Astrocyte of the hippocampus (primary cell): ENCODE data around the gene CTRB1.

Experiments
- DNase-seq: peaks from one replicate; pipeline ENCODE4 v3.0.0; 2011; ENCODE audit warnings: low read depth, low spot score

CTRB1 gene

DNA sequence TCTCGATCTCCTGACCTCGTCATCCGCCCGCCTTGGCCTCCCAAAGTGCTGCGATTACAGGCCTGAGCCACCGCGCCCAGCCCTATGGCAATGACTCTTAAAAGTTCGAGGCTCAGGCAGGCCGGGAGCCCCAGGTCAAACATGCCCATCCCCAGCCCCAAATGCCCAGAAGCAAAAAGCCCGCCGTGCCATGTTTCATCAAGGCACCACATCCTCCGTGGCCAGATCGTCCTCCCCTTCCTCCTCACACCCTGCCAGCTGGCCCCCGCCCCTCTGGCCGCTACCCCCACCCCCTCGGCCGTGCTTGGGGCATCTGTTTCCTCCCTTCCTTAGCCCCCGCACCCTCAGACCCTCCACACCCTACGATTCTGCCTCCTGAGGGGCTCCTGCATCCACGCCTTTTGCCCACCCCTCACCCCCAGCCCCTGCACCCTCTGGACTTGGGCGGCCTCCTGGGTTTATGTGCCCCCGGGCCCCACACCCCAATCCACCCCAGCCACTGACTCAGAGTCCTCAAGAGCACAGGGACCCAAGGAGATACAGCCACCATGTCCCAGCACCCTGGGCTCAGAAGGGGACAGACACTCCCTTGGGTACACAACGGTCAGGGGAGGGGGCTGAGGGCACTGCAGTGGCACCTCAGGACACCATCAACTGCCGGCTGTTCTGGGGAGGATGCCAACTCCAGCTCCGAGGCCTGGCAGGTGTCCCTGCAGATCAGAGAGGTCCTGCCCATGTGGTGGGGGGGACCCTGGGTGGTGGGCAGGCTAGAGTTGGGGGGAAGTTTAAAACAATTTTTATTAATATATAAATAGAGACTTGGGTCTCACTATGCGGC is 7.1 kb downstream of the CTRB1 start:
- DNase-seq: no peak

DNA sequence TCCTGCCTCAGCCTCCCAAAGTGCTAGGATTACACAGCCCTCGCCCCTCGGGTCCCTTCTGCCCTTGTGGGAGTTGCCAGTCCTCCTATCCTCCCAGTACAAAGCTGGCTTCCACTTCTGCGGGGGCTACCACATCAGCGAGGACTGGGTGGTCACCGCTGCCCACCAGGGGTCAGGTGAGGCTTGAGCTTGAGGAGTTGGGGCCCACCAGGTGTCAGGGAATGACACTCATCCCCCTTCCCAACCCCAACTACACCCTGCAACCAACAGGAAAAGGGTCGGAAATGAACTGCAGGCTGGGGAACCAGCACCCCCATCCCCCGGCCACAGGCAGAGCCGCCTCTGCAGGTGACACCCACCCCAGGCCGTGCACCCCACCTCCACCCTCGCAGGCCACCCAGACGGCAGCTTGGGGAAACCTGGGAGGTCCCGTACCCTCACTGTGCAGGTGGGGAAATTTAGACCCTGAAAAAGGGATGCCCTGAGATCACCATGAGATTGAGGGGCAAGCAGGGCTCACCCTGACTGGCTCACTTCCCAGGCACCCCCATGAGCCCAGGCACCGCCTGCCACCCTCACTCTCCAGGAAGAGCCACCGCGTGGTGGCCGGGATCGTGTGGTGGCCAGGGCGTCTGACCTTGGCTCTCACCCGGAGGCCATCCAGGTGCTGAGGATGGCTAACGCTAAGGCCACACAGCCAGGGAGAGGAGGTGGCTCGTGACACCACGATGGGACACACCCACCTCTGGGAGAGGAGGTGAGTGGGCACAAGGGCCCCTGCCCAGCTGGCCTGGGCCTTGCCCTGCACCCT is 8.0 kb downstream of the CTRB1 start:
- DNase-seq: no peak

- peak; percentile 8 for DNase-seq
Observed at GRCh38 chr16:75227361-75228142, 8.8 kb downstream of the CTRB1 start.

DNA sequence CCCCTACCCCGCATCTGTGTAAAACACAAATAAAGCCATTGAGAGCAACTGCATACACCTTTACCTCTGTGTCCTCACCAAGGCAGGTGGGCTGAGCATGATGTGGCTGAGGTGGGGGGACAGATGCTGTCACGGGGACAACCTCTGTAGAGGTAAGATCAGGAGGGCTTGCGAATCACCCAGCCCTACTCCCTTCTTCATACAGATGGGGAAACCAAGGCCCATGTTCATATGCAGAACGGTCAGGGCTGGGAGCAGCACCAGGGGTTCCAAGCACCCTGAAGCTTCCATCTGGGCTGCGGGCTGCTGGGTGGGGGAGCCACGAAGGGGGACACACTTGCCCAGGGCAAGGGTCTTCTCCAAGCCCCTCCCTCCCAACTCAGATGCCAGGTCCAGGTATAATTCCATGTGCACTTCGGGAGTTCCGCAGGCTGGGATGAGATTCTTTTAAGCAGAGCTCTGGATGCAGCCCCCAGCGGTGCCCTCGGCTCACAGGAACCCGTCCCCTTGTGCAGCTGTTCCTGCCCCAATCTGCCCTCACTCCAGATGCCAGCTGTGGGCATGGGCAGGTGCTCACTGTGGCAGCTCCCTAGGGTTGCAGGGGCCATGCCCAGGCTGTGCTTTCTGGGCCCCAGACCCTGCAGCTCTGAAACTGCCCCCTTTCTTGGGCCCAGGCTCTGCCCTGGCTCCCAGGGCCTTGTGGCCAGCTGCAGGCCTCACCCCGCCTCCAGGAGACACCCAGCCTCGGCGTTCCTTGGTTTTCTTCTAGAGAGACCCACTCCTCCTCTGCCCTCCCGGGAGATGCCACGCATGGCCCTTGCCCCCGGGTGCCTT is 9.6 kb downstream of the CTRB1 start:
- DNase-seq: no peak

- no peak for DNase-seq
Observed at GRCh38 chr16:75229172-75230031, 10.6 kb downstream of the CTRB1 start.

- no peak for DNase-seq
Observed at GRCh38 chr16:75230471-75231110, 11.8 kb downstream of the CTRB1 start.

GRCh38 chr16:75231570-75231969 is 12.8 kb downstream of the CTRB1 start:
- DNase-seq: no peak

- DNase-seq: no peak
Observed at GRCh38 chr16:75233611-75233938, 14.8 kb downstream of the CTRB1 start.

DNA sequence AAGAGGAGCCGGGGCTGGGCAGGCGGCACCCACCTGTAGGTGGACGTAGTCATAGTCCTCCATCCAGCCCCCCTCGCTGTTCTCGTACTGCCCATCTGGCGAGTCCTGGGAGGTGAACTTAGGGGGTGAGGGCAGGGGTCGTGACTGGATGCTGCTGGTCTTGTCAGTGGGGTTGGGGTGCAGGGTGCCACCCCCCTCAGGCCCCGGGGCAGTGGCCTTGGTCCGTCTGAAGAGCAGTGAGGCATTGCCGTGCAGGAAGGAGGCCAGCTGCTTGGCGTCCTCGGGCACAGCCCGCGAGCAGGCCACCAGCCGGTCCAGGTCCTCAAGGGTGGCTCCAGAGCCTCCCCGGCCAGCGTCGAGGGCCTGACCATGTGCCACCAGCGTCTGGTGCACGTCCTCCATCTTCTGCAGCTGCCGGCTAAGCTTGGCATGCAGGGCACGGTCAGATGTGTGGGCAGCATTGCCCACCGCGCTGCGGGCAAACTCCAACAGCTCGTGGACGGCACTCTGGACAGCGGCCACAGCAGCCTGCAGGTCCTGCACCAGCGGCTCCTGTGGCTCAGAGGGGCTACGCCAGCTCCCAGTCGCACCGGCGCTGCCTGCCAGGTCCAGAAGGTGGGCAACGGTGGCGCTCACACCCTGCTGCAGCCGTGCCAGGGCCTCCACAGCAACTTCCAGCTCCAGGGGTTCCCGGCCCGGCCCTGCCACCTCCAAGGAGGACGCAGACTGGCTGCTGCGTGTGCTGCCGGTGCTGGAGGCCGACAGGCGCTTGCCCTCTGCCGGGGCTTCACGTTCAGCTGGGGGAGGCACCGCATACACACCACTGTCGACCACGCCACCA is 16.3 kb downstream of the CTRB1 start:
- no peak for DNase-seq

- no peak for DNase-seq
Observed at GRCh38 chr16:75235721-75236193, 17.0 kb downstream of the CTRB1 start.

DNA sequence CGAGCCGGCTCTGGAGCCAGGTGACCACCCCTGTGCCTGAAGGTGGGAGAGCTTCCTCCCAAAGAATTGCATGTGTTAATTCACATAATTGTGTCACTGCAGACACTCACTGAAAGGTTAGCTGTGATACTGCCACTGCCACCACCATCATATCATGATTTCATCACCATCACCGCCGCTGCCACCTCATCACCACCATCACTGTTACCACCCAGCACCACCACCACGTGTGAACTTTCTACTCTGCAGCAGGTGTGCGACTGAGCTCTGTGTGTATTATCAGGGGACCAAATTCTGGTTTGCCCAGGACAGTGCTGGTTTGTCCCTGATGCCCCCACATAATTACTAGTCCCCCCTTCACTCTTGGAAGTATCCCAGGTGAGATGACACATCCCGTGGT is 17.4 kb downstream of the CTRB1 start:
- no peak for DNase-seq

- peak; percentile 4 for DNase-seq
Observed at GRCh38 chr16:75236736-75237397, 18.1 kb downstream of the CTRB1 start.

DNA sequence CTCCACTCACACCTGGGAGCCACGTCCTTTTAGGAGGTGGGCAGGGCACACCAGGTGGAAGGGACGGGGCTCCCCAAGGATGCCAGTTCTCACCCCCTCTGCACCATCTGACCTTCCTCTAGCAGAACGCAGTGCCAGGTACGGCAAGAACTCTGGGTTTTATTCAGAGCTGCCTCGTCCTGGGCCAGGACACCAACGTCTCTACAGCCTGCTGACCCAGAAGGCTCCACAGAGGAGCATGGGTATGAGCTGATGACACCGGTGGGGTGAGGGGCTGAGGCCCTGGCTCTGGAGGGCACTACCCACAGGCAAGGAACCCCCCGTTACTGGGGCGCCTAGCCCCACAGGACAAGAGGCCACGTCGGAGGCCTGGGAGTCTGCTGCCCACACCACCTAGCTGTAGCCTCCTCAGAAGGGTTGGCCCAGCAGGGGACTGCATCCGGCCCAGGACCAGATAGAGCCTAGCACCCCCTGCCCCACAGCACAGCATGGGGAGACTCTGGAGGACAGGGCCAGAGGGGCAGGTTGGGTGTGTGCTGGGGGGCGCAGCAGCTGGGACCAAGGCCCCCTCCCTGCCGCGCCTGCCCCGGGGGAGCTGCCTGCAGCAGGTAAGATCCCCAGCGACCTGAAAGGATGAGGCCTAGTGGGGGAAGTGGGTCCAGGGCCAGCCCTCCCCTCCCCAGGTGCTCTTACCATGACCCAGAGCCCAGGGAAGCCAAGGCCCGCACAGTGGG is 18.8 kb downstream of the CTRB1 start:
- peak; percentile 12 for DNase-seq

GRCh38 chr16:75238132-75238852 is 19.5 kb downstream of the CTRB1 start:
- peak; percentile 95 for DNase-seq

GRCh38 chr16:75238853-75239541 is 20.2 kb downstream of the CTRB1 start:
- no peak for DNase-seq

DNA sequence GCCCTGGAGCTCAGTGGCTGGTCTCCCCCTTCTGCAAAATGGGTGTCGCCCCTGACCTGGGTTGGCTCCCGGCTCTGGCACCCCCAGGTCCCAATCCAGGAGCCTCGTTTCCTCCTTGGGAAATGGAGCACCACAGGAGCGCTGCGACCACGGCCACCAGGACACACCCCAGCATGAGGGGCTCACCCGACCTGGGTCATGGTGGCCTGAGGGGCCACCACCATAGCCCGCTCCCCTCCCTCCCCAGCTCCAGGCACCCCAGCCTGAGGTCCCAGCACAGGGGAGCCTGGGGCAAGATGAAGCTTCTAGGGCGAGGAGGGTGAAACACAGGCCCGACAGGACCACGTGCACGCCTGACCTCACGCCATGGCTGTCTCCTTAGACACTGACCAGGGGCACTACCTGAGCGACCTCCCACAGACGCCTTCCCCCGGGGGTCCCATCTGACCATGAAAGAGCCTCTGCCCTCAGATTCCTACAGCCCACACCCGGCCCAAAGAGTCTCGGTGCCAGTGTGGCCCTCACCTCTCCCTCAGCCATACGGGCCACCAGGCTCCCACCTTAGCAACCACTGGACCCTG is 20.8 kb downstream of the CTRB1 start:
- DNase-seq: no peak
